MCF 10A (cell line): Measurements from ENCODE around the gene PCGF1. TPM values are rescaled to one million over a fixed set of nuclear protein-coding genes. Genes with fewer than 3 reads are reported as not detected.

Source experiments
- BruUV-seq: library from RNA; stranded (reverse); fragments of 400-500 nt; replicated peaks from 2 replicates; lab custom pipeline; 2021; lab: Mats Ljungman, UMichigan
- CTCF ChIA-PET: fragments of 300-600 bp; sonication (Branson Sonifier 250); formaldehyde crosslinking; extraction: SDS; loops from one replicate; lab custom pipeline; 2021; ENCODE audit warnings: antibody characterized with exemption, inconsistent platforms; lab: Yijun Ruan, JAX
- POLR2A ChIA-PET: fragments of 300-600, 350-650 bp; sonication (Branson Sonifier 250); formaldehyde crosslinking; extraction: SDS; loops from one replicate; lab custom pipeline; 2020; ENCODE audit warnings: antibody characterized with exemption, inconsistent platforms; lab: Yijun Ruan, JAX
- DNase-seq: peaks from one replicate; pipeline ENCODE4 v3.0.0-alpha.2; 2018; ENCODE audit not compliant: unreplicated experiment
- H3K27ac Mint-ChIP-seq: one replicate; pipeline ENCODE4 v1.8.0; 2022; ENCODE audit warnings: mild to moderate bottlenecking, low read depth, mixed read lengths; ENCODE audit not compliant: unreplicated experiment
- H3K27me3 Mint-ChIP-seq: one replicate; pipeline ENCODE4 v1.8.0; 2022; ENCODE audit warnings: mixed read lengths; ENCODE audit not compliant: insufficient read depth, unreplicated experiment
- H3K36me3 Mint-ChIP-seq: one replicate; pipeline ENCODE4 v1.8.0; 2022; ENCODE audit warnings: mild to moderate bottlenecking, moderate library complexity, mixed read lengths; ENCODE audit not compliant: insufficient read depth, unreplicated experiment
- H3K4me1 Mint-ChIP-seq: one replicate; pipeline ENCODE4 v1.8.0; 2022; ENCODE audit warnings: mixed read lengths; ENCODE audit not compliant: insufficient read depth, unreplicated experiment
- H3K4me3 Mint-ChIP-seq: one replicate; pipeline ENCODE4 v1.8.0; 2022; ENCODE audit warnings: mild to moderate bottlenecking, moderate library complexity, mixed read lengths; ENCODE audit not compliant: unreplicated experiment
- H3K9me3 Mint-ChIP-seq: one replicate; pipeline ENCODE4 v1.8.0; 2022; ENCODE audit warnings: mixed read lengths; ENCODE audit not compliant: unreplicated experiment
- intact Hi-C: fragments of 100-400 bp; cut with micrococcal nuclease; formaldehyde crosslinking; loops from 2 replicates; pipeline ENCODE4 v1.14.1; 2022
- total RNA-seq: library from RNA; stranded (reverse); gene quantifications from 2 replicates; pipeline ENCODE4 v1.2.3, GENCODE V29; 2022
- TF ChIP-seq, protein P1 (sequence below): fragments of 200-600 bp; IDR thresholded peaks from one replicate; pipeline ENCODE4 v1.8.0; 2022; ENCODE audit warnings: antibody characterized with exemption, mild to moderate bottlenecking; ENCODE audit not compliant: unreplicated experiment

PCGF1 gene
- total RNA-seq, 1 experiment from 2014 or later: 41.6 TPM

DNA sequence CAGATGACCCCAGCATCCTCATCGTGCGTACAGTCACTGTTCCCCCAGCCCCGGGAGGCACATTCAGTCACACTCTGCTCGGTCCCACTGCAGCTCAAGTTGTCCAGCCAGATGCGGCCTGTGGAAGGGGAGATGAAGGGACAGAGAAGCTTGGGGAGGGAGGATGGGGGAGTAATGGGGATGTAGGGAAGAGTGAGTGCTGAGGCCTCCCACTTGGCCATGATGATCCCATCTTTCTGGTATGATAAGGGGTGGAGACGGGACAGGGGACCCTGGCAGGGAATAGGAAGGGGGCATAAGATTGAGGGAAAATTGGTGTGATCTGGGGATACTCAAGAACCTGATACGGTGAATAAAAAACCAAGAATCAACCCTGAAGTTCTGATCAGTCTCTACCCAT, 42.7 kb upstream of the PCGF1 start:
- H3K4me3 Mint-ChIP-seq: peak overlapping the region; percentile 77
- intact Hi-C loops: no loop called here
- no peak overlapping the region for H3K27ac Mint-ChIP-seq
- ChIA-PET POLR2A (interaction anchor here (0.5 to 1.6 kb wide), 5 partner anchors 17 to 351 kb away, joined by 3 to 6 read pairs (median 4); partner anchors contain the start of genes AUP1, HTRA2 and PCGF1), CTCF (interaction anchor here (0.6 to 2.2 kb wide), 6 partner anchors 17 to 411 kb away, joined by 3 to 14 read pairs (median 4); no protein-coding TSS in a partner anchor)
- no TSS peak for BruUV-seq
- H3K27me3 Mint-ChIP-seq: no peaks in the 10 kb centered on the region
- no peak for DNase-seq
- no peaks in the 10 kb centered on the region for H3K36me3 Mint-ChIP-seq
- no peaks in the 10 kb centered on the region for H3K9me3 Mint-ChIP-seq
- TF ChIP-seq, protein P1, sequence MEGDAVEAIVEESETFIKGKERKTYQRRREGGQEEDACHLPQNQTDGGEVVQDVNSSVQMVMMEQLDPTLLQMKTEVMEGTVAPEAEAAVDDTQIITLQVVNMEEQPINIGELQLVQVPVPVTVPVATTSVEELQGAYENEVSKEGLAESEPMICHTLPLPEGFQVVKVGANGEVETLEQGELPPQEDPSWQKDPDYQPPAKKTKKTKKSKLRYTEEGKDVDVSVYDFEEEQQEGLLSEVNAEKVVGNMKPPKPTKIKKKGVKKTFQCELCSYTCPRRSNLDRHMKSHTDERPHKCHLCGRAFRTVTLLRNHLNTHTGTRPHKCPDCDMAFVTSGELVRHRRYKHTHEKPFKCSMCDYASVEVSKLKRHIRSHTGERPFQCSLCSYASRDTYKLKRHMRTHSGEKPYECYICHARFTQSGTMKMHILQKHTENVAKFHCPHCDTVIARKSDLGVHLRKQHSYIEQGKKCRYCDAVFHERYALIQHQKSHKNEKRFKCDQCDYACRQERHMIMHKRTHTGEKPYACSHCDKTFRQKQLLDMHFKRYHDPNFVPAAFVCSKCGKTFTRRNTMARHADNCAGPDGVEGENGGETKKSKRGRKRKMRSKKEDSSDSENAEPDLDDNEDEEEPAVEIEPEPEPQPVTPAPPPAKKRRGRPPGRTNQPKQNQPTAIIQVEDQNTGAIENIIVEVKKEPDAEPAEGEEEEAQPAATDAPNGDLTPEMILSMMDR: no peak
- H3K4me1 Mint-ChIP-seq: peaks cover 11% of the 10 kb centered on the region

DNA sequence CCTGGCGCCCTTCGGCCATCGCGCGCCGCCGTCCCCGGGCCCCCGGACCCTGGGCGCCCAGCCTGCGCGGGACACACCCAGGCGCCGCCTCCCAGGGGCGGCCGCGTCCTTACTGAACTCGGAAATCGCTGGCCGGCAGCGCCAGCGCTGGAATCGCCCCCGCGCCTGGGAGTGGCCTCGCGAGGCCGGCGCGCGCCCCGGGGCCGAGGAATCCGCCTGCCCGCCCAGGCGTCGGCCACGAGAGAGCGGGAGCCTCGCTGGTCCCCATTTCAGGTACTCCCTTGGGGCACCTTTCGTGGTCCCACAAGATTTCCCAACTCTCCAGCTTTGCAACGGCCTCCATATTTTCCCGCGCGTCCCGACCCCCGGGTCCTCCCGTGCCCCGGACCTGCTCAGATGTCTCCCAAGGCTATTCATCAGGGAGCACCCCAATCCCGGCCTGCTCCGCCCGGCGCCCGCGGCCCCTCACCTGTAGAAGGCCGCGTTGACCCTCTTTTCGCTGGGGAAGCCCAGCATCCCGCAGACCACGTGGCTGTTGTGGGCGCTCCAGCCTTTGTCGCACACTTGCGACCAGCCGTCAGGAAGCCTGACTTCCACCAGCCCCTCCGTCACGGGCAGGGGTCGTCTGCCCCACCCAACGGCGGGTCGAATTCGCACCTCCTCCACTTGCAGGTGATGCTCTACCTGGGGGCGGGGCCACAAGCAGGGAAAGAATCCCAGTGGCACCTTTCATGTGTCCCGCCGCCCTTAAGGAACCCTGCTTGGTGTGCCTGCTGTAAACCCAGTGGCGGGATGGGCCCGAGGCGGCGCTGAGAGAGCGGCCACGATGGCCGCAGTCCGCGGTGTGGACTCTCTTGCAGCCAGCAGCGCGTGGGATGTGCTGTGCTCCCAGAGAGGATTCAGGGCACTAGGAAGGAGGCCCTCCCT, 41.7 kb upstream of the PCGF1 start:
- Mint-ChIP-seq H3K4me1 (peaks cover 11% of the 10 kb centered on the region), H3K4me3 (peak overlapping the region; percentile 77), H3K36me3 (no peaks in the 10 kb centered on the region), H3K27me3 (no peaks in the 10 kb centered on the region), H3K27ac (no peak overlapping the region), H3K9me3 (no peaks in the 10 kb centered on the region)
- peak; percentile 71 for DNase-seq
- TF ChIP-seq, protein P1: no peak
- ChIA-PET POLR2A (interaction anchor here (0.8 kb wide), 1 partner anchor 42 kb away, joined by 5 read pairs; the partner anchor contains the start of gene PCGF1), CTCF (interaction anchor here (0.6 to 2.1 kb wide), 4 partner anchors 10 to 65 kb away, joined by 3 to 8 read pairs (median 4); no protein-coding TSS in a partner anchor)
- intact Hi-C loops: loop anchor here (5.0 kb wide), 1 partner anchor 38 kb away; no protein-coding TSS in a partner anchor
- TSS peak; percentile 58 for BruUV-seq

DNA sequence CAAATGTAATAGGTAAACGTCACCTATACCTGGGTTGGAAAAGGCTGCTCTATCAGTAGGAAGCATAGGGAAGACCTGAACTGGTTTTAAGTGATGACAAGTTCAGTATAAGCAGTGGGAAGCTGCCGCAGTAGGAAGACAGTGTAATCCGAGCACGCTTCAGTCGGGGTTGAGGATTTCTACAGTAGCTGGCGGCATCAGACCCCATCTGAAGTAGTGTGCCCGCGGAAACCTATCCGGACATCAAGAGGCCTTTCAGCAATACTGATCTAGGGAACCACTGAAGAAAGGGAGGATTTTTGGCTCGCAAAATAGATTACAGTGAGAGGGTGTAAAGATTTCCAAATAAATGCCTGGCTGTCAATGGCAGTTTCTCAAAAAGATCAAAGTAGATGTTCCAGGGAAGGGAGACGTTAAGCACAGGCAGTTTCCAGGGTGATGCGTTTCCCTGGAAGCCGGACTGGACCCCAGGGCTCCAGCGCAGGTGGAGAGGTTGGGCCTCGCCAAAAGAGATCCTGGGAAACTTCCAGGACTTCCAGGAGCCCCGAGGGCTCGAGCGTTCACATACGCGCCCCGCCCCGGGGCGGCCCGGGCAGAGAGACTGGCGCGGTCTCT, 40.9 kb upstream of the PCGF1 start:
- CTCF ChIA-PET: interaction anchor here (0.8 kb wide), 1 partner anchor 9 kb away, joined by 4 read pairs; no protein-coding TSS in a partner anchor
- Mint-ChIP-seq H3K9me3 (no peaks in the 10 kb centered on the region), H3K36me3 (no peaks in the 10 kb centered on the region), H3K4me1 (peaks cover 11% of the 10 kb centered on the region), H3K27me3 (no peaks in the 10 kb centered on the region), H3K4me3 (peak overlapping the region; percentile 77), H3K27ac (peak overlapping the region; percentile 46)
- POLR2A ChIA-PET: interaction anchor here (0.7 to 0.8 kb wide), 2 partner anchors 41 to 59 kb away, joined by 3 to 5 read pairs; partner anchors contain the start of gene PCGF1
- BruUV-seq: no TSS peak
- TF ChIP-seq, protein P1: no peak
- no peak for DNase-seq
- intact Hi-C loops: loop anchor here (5.0 kb wide), 1 partner anchor 39 kb away; no protein-coding TSS in a partner anchor
